HUES48 (cell line): ENCODE measurements around the gene PCNA.
A peak's percentile ranks its signal among the peaks of the same experiment; 100 is the strongest.

Experiments
- H3K27ac ChIP-seq: one replicate; pipeline ENCODE4 v1.7.0; 2013; ENCODE audit warnings: low read depth, low read length, inconsistent platforms
- H3K27me3 ChIP-seq: 2 replicates; pipeline ENCODE4 v1.6.1; 2013; ENCODE audit warnings: mild to moderate bottlenecking, low read length; ENCODE audit not compliant: control insufficient read depth, insufficient read depth
- H3K36me3 ChIP-seq: 2 replicates; pipeline ENCODE4 v1.6.1; 2013; ENCODE audit warnings: low read length; ENCODE audit not compliant: control insufficient read depth, insufficient read depth
- H3K4me1 ChIP-seq: 2 replicates; pipeline ENCODE4 v1.6.1; 2013; ENCODE audit warnings: mild to moderate bottlenecking, low read length; ENCODE audit not compliant: control insufficient read depth, insufficient read depth
- H3K4me3 ChIP-seq: 2 replicates; pipeline ENCODE4 v1.5.1; 2013; ENCODE audit warnings: mild to moderate bottlenecking, low read depth, low read length
- H3K9ac ChIP-seq: 2 replicates; pipeline ENCODE4 v1.6.1; 2013; ENCODE audit warnings: mild to moderate bottlenecking, low read depth, low read length, moderate library complexity
- H3K9me3 ChIP-seq: 2 replicates; pipeline ENCODE4 v1.6.1; 2013; ENCODE audit warnings: low read length; ENCODE audit not compliant: control insufficient read depth, insufficient read depth

The PCNA gene

GRCh38 chr20:5153612-5154542 is 34.1 kb upstream of the PCNA start:
- Histone ChIP-seq H3K27ac (peak overlapping the region; percentile 10), H3K4me3 (no peak overlapping the region), H3K27me3 (no peaks in the 10 kb centered on the region), H3K9me3 (no peaks in the 10 kb centered on the region), H3K4me1 (0 out of 2 replicates have a peak, but pooled peaks cover 9% of the 10 kb centered on the region), H3K36me3 (no peaks in the 10 kb centered on the region), H3K9ac (no peak overlapping the region)

GRCh38 chr20:5153152-5153467 is 33.4 kb upstream of the PCNA start:
- no peak overlapping the region for H3K4me3 ChIP-seq
- no peaks in the 10 kb centered on the region for H3K27me3 ChIP-seq
- no peak overlapping the region for H3K9ac ChIP-seq
- H3K4me1 ChIP-seq, result 0 out of 2 replicates have a peak, but pooled peaks cover 9% of the 10 kb centered on the region
- H3K36me3 ChIP-seq, result no peaks in the 10 kb centered on the region
- no peaks in the 10 kb centered on the region for H3K9me3 ChIP-seq
- H3K27ac ChIP-seq, result no peak overlapping the region

DNA sequence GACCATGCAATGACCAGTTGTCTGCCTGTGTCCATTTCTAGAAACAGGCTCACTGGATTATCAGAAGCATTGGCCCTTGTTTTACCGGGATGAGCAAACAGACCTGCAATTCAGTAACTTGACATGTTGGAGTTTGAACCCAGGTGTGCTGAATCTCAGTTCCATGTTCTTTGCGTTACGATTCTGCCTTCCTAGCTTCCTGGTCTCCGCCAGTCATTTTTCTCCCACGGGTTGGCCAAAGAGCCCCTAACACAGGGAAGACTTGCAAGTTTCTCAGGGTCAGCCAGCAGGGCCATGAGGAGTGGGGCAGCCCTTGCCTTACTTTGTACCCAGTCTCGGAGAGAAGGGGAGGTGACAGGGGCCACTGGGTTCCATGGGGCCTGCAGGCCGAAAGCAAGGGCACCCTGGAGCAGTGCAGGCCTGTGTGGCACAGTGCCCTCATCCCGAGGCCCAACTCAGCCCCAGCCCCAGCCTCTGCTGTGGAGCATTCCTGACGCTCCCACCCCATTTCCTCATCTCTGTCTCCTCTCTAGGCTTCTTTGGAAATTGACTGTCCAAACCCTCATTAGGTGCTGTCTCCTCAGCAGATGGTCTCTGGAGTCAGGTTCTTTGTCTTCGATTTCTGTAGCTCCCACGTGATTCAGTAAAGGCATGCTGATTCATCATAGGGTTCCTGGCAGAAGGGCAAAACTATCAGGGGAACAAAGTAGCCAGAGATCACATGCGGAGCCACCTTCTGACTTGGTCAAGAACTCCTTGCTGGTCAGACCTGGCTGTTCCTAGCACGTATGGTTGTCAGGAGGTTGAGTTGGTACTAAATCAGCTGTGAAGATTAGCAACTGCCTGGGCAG is 30.7 kb upstream of the PCNA start:
- Histone ChIP-seq H3K9ac (no peak overlapping the region), H3K27ac (no peak overlapping the region), H3K27me3 (no peaks in the 10 kb centered on the region), H3K4me1 (0 out of 2 replicates have a peak, but pooled peaks cover 3% of the 10 kb centered on the region), H3K9me3 (no peaks in the 10 kb centered on the region), H3K4me3 (no peak overlapping the region), H3K36me3 (no peaks in the 10 kb centered on the region)

DNA sequence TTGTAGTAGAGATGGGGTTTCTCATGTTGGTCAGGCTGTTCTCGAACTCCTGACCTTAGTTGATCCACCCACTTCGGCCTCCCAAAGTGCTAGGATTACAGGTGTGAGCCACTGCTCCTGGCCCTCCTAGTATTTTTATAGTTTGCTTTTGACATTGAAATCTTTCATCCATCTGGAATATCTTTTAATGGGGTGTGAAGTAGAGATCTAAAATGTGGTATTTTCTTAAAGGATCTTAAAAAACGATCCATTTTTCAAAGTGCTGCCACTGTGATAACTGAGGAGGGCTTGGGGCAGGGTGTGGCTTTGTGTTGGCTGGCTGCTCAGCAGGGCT is 30.1 kb upstream of the PCNA start:
- no peak overlapping the region for H3K9ac ChIP-seq

DNA sequence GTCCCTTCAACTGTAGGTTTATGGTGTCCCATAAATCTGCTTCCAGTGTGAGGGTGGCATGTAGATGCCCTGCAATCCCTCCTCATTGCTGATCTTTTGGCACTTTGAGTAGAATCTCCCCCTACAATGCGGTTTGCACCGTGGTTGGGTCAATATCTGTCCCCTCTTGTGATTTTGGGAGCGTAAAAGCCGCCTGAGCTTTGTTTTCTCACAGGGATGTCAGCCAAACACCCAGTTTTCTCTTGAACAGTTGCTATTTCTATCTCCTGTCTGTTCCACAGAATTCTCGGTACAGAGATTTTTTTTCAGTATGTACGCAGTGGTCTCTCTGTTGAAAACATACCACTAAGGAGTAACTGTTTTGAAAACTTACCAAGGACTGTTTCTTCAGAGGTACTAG is 28.8 kb upstream of the PCNA start:
- no peaks in the 10 kb centered on the region; the same call in 1 of the 2 replicates for H3K36me3 ChIP-seq
- H3K4me1 ChIP-seq, result 0 out of 2 replicates have a peak, but pooled peaks cover 3% of the 10 kb centered on the region
- no peak overlapping the region for H3K4me3 ChIP-seq
- no peak overlapping the region for H3K9ac ChIP-seq
- no peak overlapping the region for H3K27ac ChIP-seq
- no peaks in the 10 kb centered on the region for H3K27me3 ChIP-seq
- H3K9me3 ChIP-seq, result no peaks in the 10 kb centered on the region

More for the DNA sequence above, 30.1 kb upstream of the PCNA start:
- no peaks in the 10 kb centered on the region for H3K27me3 ChIP-seq
- no peak overlapping the region for H3K27ac ChIP-seq
- 0 out of 2 replicates have a peak, but pooled peaks cover 3% of the 10 kb centered on the region for H3K4me1 ChIP-seq
- no peaks in the 10 kb centered on the region for H3K9me3 ChIP-seq
- H3K4me3 ChIP-seq, result no peak overlapping the region
- H3K36me3 ChIP-seq, result no peaks in the 10 kb centered on the region

GRCh38 chr20:5146871-5147592 is 27.3 kb upstream of the PCNA start:
- H3K4me1 ChIP-seq, result 0 out of 2 replicates have a peak, but pooled peaks cover 3% of the 10 kb centered on the region
- no peak overlapping the region for H3K27ac ChIP-seq
- H3K9me3 ChIP-seq, result no peaks in the 10 kb centered on the region
- no peak overlapping the region for H3K9ac ChIP-seq
- no peaks in the 10 kb centered on the region; the same call in 1 of the 2 replicates for H3K36me3 ChIP-seq
- no peaks in the 10 kb centered on the region for H3K27me3 ChIP-seq
- no peak overlapping the region for H3K4me3 ChIP-seq

DNA sequence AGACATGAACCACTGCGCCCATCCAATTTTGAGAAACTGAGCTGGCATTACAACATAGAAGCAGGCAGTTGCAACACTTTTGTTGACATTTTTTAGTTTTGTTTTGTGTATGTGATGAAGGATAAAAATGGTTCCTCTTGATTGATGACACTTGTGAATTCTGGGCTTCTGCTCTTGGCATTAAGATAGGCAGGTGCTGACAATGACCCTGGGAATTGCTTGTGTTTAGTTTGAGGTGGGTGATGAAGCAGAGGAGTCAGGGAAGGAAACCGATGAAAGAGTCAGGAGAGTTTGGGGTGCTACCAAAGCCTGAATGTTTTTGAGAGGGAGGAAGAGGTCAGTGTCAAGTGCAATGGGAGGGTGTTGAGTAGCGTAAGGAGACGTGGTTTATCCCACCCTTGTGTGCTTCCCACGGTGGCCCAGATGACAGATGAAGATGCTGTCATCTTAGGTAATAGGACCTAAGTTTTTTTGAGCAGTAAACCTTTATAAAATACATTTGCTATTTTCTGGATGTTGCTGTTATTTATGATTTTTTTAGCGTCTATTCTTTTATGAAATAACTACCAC is 26.4 kb upstream of the PCNA start:
- H3K9me3 ChIP-seq, result no peaks in the 10 kb centered on the region
- no peak overlapping the region for H3K9ac ChIP-seq
- H3K27ac ChIP-seq, result no peak overlapping the region
- H3K27me3 ChIP-seq, result no peaks in the 10 kb centered on the region
- no peaks in the 10 kb centered on the region; the same call in 1 of the 2 replicates for H3K36me3 ChIP-seq
- H3K4me1 ChIP-seq, result 0 out of 2 replicates have a peak, but pooled peaks cover 3% of the 10 kb centered on the region
- H3K4me3 ChIP-seq, result no peak overlapping the region

DNA sequence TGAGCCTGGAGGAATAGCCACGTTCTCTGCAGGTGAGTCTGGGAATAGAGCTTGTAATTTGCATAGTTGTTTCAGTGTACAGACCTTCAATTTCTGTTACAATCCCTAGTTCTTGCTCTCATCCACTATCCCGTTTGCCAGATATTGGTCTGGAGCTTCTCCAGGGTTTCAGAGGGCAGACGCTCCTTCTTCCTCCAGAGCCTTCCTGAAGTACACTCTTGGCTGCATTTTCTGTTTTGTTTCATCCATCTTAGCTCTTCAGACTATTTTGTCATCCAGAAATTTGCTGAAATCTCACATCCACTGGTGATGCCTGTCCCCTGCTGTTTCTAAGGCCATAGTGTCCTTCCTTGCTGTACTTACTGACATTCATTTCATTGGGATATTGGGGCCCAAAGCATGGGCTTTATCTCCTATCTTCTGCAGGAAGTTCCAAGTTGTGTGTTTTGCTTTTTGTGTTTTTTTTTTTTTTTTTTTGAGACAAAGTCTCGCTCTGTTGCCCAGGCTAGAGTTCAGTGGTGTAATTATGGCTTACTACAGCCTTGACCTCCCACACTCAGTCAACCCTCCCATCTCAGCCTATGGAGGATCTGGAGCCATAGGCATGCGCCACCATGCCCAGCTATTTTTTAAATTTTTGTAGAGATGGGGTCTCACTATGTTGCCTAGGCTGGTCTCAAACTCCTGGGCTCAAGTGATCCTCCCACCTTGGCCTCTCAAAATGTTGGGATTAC is 25.8 kb upstream of the PCNA start:
- Histone ChIP-seq H3K4me1 (no peaks in the 10 kb centered on the region), H3K27ac (no peak overlapping the region), H3K27me3 (no peaks in the 10 kb centered on the region), H3K9me3 (no peaks in the 10 kb centered on the region), H3K9ac (no peak overlapping the region), H3K36me3 (no peaks in the 10 kb centered on the region; the same call in 1 of the 2 replicates), H3K4me3 (no peak overlapping the region)

DNA sequence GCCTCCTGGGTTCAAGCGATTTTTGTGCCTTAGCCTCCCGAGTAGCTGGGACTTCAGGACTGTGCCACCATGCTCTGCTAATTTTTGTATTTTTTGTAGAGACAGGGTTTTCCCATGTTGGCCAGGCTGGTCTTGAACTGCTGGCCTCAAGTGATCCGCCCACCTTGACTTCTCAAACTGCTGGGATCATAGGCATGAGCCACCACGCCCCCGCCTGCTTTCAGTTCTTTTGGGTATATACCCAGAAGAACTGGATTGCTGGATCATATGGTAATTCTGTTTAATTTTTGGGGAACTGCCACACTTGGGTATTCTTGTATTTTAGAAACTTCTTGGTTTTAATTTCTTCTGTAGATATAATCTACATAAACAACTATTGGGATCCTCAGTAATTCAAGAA is 24.1 kb upstream of the PCNA start:
- Histone ChIP-seq H3K9me3 (no peaks in the 10 kb centered on the region), H3K4me3 (no peak overlapping the region), H3K4me1 (no peaks in the 10 kb centered on the region), H3K9ac (no peak overlapping the region), H3K36me3 (no peaks in the 10 kb centered on the region; the same call in 1 of the 2 replicates), H3K27me3 (no peaks in the 10 kb centered on the region), H3K27ac (no peak overlapping the region)

- H3K27ac ChIP-seq, result no peak overlapping the region
- H3K9me3 ChIP-seq, result no peaks in the 10 kb centered on the region
- no peak overlapping the region for H3K9ac ChIP-seq
- H3K27me3 ChIP-seq, result no peaks in the 10 kb centered on the region
- no peaks in the 10 kb centered on the region; the same call in 1 of the 2 replicates for H3K36me3 ChIP-seq
- no peaks in the 10 kb centered on the region for H3K4me1 ChIP-seq
- H3K4me3 ChIP-seq, result no peak overlapping the region
Observed at GRCh38 chr20:5141615-5142014, 21.9 kb upstream of the PCNA start.
